Skeletal muscle satellite cell (primary cell): ENCODE data around the gene MB.

Experiments
- H3K27me3 ChIP-seq: 2 replicates; pipeline ENCODE4 v1.7.0; 2013; ENCODE audit warnings: low read length; ENCODE audit not compliant: control insufficient read depth, insufficient read depth
- H3K36me3 ChIP-seq: 2 replicates; pipeline ENCODE4 v1.7.0; 2013; ENCODE audit warnings: mild to moderate bottlenecking, control low read depth, low read length; ENCODE audit not compliant: insufficient read depth
- H3K4me1 ChIP-seq: 2 replicates; pipeline ENCODE4 v1.7.0; 2013; ENCODE audit warnings: low read length; ENCODE audit not compliant: control insufficient read depth, insufficient read depth
- H3K4me2 ChIP-seq: 2 replicates; pipeline ENCODE4 v1.7.0; 2013; ENCODE audit warnings: mild to moderate bottlenecking, low read length
- H3K4me3 ChIP-seq: 2 replicates; pipeline ENCODE4 v1.7.0; 2013; ENCODE audit warnings: low read length
- H3K9ac ChIP-seq: 2 replicates; pipeline ENCODE4 v1.7.0; 2013; ENCODE audit warnings: mild to moderate bottlenecking, low read depth, low read length, moderate library complexity
- H3K9me3 ChIP-seq: replicated peaks from 2 replicates; pipeline ENCODE4 v1.7.0; 2013; ENCODE audit warnings: mild to moderate bottlenecking, control low read depth, low read length

The MB gene

DNA sequence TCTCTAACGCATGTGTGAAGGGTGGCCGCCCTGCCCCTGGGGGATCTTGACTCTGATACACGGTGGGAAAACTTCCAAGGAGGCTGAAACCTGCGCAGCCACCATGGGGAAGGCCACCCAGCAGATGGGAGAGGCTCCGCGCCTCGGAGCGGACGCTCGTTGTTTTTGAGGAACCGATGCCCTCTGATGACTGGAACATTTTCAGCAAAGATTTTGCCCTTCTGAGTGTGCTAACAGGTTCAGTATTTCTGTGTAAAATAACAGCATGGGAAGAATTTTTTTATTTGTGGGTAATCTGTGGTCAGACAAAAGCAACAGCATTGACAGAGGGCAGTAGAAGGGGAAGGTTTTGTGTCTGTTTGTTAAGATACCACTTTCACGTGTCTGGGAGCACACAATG lies 16.7 kb downstream of the MB start:
- Histone ChIP-seq H3K4me2 (no peak overlapping the region), H3K27me3 (peaks cover 18% of the 10 kb centered on the region), H3K9ac (no peak overlapping the region), H3K4me3 (no peak overlapping the region), H3K36me3 (no peaks in the 10 kb centered on the region), H3K9me3 (no peaks in the 10 kb centered on the region), H3K4me1 (no peaks in the 10 kb centered on the region)

DNA sequence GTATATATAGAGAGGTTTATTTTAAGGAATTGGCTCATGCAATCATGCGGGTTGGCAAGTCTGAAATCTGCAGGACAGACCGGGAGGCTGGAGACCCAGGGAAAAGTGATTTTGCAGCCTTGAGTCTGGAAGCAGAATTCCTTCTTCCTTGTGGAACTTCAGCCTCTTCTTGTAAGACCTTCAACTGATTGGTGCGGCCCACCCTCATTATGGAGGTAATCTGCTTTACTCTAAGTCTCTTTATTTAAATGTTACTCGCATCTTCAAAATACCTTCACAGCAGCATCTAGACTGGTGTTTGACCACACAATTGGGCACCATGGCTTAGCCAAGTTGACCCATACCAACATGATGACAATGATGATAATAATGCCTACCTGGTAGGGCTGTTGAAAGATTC lies 17.8 kb downstream of the MB start:
- Histone ChIP-seq H3K4me3 (no peak overlapping the region), H3K9ac (no peak overlapping the region), H3K4me1 (no peaks in the 10 kb centered on the region), H3K4me2 (no peak overlapping the region), H3K9me3 (no peaks in the 10 kb centered on the region), H3K36me3 (no peaks in the 10 kb centered on the region), H3K27me3 (peaks cover 16% of the 10 kb centered on the region)

DNA sequence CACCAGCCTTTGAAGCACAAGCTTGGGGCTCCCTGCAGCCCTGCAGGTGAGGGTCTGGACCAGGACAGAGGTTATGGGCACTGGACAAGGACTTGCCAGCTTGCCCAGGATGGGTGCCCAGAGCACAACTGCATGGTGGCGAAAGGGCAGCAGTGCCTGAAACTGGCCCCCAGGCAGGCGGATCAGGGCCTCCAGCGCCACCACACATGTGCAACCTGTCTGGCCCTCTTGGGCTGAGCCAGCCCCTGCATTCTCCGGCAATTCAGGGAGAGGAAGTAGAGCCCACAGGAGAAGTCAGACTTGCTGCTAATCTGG lies 18.8 kb downstream of the MB start:
- no peaks in the 10 kb centered on the region for H3K4me1 ChIP-seq
- no peaks in the 10 kb centered on the region for H3K9me3 ChIP-seq
- H3K4me2 ChIP-seq: no peak overlapping the region
- no peaks in the 10 kb centered on the region for H3K36me3 ChIP-seq
- H3K27me3 ChIP-seq: peaks cover 18% of the 10 kb centered on the region
- H3K9ac ChIP-seq: no peak overlapping the region
- H3K4me3 ChIP-seq: no peak overlapping the region

DNA sequence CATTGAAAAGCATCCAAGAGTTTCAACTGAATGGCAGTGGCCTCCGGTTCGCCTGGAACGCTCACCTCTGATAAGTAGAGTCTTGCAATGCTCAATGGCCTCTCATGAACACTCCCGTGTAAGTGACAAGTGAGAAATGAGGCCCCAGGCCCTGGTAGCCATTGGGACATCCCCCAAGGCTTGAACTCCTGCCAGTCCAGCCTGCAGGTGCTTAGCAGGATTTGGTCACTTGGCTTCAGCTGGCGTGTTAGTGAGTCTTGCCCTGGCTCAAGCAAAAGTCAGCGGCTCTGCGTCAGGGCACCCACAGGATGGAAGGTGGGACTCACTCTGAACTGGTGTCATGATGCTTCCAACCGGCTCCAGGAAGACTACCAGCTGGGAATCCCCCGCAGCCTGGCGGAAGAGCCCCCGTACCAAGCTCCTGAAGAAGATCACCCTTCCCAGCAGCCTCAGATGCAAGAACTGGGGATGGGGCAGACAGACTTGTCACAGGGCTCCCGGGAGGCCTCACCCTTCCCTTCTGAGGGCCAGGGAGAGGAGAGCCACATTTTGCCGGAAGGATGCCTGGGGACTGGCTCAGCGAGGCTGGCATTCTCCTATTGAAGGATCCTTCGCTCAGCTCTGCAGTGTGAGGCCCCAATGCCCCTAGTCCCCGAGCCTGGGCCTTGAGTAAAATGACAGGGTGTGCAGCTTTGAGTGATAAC lies 19.3 kb downstream of the MB start:
- Histone ChIP-seq H3K27me3 (peaks cover 18% of the 10 kb centered on the region), H3K36me3 (no peaks in the 10 kb centered on the region), H3K9me3 (no peaks in the 10 kb centered on the region), H3K4me3 (no peak overlapping the region), H3K4me1 (no peaks in the 10 kb centered on the region), H3K9ac (no peak overlapping the region), H3K4me2 (no peak overlapping the region)

DNA sequence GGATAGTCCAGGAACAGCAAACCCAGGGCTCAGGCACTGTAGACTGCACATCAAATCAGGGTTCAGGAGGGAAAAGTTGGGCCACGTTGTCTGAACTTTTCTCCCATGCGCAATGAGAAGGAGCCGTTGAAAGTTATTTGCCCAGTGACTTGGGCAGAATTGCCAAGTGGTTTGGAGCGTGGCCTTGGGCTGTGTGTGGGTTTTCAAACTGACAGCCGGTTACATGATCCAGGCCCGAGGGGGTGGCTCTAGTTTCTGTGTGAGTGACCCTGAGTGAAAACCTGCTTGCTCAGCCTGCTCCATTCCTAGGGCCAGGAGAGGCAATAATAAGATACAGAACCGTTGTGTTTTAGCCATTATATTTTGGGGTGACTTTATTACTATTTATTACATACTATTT lies 20.3 kb downstream of the MB start:
- no peaks in the 10 kb centered on the region for H3K9me3 ChIP-seq
- no peaks in the 10 kb centered on the region for H3K4me1 ChIP-seq
- no peak overlapping the region for H3K4me2 ChIP-seq
- no peaks in the 10 kb centered on the region for H3K36me3 ChIP-seq
- peaks cover 18% of the 10 kb centered on the region for H3K27me3 ChIP-seq
- H3K9ac ChIP-seq: no peak overlapping the region
- no peak overlapping the region for H3K4me3 ChIP-seq

DNA sequence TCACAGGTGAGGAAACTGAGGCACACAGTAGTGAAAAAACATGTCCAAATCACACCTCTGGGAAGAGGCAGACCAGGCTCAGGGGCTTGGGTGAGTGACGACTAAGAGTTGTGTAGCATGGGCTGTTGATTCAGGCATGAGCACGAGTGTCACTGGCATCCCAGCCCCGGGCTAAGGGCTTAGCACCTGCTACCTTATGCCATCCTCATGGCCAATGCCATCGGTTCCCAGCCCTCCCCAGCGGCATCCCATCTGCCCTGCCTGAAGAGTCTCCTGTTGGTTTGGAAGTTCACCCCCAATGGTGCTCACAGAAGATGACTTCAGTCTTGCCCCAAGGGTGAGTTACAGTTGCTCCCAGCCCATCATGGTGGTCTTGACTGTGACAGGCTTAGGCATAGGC lies 22.4 kb downstream of the MB start:
- no peak overlapping the region for H3K9ac ChIP-seq
- no peak overlapping the region for H3K4me2 ChIP-seq
- H3K27me3 ChIP-seq: peaks cover 18% of the 10 kb centered on the region
- H3K4me3 ChIP-seq: no peak overlapping the region
- H3K9me3 ChIP-seq: no peaks in the 10 kb centered on the region
- H3K36me3 ChIP-seq: no peaks in the 10 kb centered on the region
- no peaks in the 10 kb centered on the region for H3K4me1 ChIP-seq

DNA sequence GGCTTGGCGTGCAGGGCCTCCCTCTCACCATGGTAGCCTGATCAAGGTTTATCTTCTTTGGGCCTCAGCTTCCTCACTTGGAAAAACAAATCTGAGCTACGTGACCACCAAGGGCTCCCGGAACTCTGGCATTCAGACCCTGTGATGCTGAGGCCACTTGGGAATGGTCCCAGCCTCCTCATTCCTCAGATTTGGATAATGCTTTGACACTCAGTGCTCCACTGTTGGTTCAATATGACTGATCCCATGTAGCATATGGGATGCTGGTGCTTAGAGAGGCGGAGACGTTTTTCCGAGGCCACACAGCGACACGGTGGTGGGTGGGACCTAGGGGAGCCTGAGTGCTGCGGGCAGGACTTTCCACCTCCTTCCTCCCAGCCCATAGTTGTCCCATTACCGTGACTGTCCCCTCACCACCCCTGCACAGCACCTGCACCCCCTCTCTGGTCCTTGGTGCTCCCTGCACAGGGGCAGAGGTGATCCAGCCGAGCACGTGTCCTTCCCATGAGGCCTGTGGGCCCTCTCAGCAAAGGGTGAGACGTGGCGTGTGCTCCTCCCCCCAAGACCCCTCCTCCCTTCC lies 23.1 kb downstream of the MB start:
- Histone ChIP-seq H3K9ac (no peak overlapping the region), H3K4me1 (peaks cover 6% of the 10 kb centered on the region), H3K9me3 (no peaks in the 10 kb centered on the region), H3K4me3 (no peak overlapping the region), H3K36me3 (no peaks in the 10 kb centered on the region), H3K27me3 (peaks cover 18% of the 10 kb centered on the region), H3K4me2 (no peak overlapping the region)

DNA sequence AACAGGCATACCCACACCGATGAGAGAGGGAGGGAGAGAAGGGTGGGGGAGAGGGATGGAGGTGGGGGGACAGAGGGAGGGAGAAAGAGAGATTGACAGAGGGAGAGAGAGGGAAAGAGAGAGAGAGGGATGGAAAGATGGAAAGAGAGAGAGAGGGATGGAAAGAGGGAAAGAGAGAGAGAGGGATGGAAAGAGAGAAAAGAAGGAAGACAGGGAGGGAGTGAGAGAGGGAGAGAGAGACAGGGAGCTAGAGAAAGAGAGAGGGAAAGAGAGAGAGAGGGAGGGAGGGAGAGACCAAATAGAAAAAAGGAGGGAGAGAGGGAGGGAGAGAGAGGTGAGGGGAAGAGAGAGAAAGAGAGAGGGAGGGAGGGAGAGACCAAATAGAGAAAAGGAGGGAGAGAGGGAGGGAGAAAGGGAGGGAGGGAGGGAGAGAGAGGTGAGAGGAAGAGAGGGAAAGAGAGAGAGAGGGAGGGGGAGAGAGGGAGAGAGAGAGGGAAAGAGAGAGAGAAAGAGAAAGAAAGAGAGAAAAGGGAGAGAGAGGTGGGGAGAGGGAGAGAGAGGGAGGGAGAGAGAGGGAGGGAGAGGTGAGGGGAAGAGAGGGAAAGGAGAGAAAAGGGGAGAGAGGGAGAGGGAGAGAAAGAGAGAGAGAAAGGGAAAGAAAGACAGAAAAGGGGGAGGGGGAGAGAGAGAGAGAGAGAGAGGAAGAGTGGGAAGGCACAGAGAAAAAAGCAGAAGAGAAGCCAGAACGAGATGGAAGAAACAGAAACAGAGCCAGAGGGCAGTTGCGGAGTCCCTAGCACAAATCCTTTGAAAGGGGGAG lies 23.8 kb downstream of the MB start:
- peaks cover 18% of the 10 kb centered on the region for H3K27me3 ChIP-seq
- H3K9me3 ChIP-seq: no peaks in the 10 kb centered on the region
- no peaks in the 10 kb centered on the region for H3K36me3 ChIP-seq
- no peak overlapping the region for H3K9ac ChIP-seq
- peaks cover 10% of the 10 kb centered on the region for H3K4me1 ChIP-seq
- no peak overlapping the region for H3K4me3 ChIP-seq
- H3K4me2 ChIP-seq: no peak overlapping the region

DNA sequence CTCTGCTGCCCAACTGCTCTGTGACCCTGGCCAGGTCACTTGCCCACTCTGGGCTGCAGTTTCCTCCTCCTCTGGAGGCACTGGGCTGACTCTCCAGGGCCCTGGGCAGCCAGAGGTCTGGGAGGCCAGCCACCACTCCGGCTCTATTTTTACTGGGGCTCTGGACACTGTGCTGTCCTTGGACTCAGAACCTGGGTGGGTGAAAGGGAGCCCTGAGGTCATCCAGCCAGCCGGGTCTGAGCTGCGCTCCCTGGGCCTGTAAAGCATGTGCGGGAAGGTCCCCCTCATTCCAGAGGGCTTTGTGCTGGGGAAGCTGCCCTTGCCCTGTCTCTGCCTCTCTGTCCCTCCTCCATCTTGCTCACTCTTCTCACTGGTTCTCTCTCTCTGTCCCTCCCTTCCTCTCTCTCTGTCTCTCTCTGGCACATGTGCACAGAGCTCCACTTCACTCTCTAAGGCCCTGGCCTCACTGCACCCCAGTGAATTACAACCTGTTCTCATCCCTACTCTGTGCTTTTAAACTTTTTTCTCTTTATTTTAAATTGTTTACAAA lies 24.6 kb downstream of the MB start:
- Histone ChIP-seq H3K27me3 (peaks cover 18% of the 10 kb centered on the region), H3K9ac (no peak overlapping the region), H3K9me3 (no peaks in the 10 kb centered on the region), H3K4me3 (no peak overlapping the region), H3K36me3 (no peaks in the 10 kb centered on the region), H3K4me1 (peaks cover 10% of the 10 kb centered on the region), H3K4me2 (no peak overlapping the region)

DNA sequence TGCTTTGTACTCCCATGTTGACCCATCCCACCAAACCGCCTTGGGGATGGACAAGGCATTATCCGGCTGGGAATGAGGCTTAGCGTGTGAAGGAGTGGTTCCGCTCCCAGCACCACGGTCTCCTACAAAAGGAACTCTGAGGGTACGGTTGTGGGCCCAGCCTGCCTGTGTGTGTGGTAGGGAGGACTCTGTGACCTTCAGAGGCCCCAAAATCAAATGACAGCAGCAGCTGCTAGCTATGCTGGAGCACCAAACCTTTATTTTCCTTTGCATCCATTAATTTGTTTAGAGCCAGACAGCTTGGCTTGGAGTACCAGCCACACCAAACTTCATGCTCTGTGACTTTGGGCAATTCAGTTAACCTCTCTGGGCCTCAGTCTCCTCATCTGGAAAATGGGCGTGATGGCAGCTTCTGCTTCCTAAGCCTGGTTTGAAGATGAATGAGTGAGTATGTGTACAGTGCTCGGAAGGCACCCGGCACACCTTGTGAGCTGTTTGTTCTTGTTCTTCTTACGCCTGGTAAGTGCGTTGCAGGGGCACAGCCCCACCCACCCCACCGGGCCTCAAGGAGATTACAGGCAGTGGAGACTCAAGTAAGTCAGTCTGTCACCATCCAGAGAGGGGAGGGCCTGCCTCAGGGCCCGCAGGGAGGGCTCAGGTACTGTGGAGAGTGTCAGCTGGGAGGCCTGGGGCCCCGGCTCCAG lies 25.3 kb downstream of the MB start:
- Histone ChIP-seq H3K4me1 (peaks cover 10% of the 10 kb centered on the region), H3K4me2 (no peak overlapping the region), H3K4me3 (no peak overlapping the region), H3K27me3 (peaks cover 18% of the 10 kb centered on the region), H3K9ac (no peak overlapping the region), H3K36me3 (no peaks in the 10 kb centered on the region), H3K9me3 (no peaks in the 10 kb centered on the region)

DNA sequence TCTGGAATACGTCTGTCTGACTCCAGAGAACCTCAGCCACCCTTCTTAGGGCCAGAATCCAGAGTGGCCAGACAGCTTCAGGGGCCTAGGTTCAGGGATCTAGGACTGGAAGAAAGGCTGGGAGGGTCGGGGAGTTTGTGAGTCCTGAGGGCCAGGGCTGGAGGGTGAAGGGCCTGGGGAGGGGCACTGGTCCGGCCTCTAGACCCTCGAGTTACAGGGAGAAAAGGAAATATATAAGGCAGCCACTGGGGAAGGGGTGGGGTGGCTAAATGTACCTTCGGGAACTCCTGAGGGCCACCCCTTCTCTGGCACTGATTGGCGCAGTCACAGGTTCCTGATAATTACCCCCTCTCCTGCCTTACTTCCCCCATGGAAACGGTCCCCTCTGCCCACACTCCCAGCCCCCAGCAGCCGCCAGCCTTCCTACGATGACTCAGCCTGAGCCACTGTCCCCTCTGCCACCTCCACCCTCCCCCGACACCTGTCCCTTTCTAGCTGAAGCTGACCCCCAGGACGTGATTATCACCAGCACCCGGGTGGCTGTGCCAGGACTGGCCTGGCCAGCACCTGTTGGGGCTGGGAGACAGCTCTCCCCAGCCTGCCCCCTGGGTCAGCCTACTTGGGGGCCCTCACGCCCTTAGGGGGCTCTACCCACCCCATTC lies 26.4 kb downstream of the MB start:
- Histone ChIP-seq H3K9me3 (no peaks in the 10 kb centered on the region), H3K27me3 (peaks cover 13% of the 10 kb centered on the region), H3K4me1 (peaks cover 10% of the 10 kb centered on the region), H3K36me3 (no peaks in the 10 kb centered on the region), H3K9ac (no peak overlapping the region), H3K4me3 (no peak overlapping the region), H3K4me2 (no peak overlapping the region)
